ENCODE data around the gene PTCHD4.

GRCh38 chr6:48111575-48111974 is 578 bp upstream of the PTCHD4 start:
- TF ChIP-seq CTCF (conservative IDR thresholded peaks at IDR 0.05 in 1 of 2, IDR thresholded peaks at IDR 0.05 in 1 of 2; ENCODE audit: extremely low read depth in 1 of 2, insufficient read depth in 1 of 2, low read depth in 1 of 2, low read length in 2 of 2) (no peak), EZH2 (IDR thresholded peaks at IDR 0.05; ENCODE audit: borderline replicate concordance, low read length) (no peak)
